Measurements from ENCODE around the gene SOX14.

DNA sequence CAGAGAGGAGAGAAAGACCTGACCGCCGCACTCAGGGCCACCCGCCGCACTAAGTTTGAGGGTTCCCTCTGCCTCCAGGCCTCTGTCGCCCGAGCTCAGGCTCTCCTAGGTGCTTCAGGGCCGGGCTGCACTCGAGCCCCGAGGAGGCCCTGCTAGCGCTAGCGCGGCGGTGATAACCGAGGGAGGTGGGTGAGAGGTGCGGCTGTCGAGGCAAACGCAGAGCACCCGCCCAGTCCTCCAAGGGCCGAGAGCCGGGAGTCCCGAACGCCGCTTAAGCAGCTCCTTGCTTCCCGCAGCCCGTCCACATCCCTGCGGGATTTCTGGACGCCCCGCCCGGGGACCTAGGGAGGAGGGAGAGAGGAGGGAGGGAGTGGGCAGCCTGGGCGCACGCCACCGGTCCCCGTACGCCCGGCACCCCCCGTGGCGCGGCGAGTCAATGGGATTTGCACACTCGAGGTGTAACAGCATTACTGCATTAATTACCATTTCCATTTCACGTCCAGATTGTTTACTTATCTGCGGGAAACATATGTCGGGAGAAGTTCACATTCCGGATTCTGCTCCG lies 6.8 kb downstream of the SOX14 start:
- TF ChIP-seq, protein P1, sequence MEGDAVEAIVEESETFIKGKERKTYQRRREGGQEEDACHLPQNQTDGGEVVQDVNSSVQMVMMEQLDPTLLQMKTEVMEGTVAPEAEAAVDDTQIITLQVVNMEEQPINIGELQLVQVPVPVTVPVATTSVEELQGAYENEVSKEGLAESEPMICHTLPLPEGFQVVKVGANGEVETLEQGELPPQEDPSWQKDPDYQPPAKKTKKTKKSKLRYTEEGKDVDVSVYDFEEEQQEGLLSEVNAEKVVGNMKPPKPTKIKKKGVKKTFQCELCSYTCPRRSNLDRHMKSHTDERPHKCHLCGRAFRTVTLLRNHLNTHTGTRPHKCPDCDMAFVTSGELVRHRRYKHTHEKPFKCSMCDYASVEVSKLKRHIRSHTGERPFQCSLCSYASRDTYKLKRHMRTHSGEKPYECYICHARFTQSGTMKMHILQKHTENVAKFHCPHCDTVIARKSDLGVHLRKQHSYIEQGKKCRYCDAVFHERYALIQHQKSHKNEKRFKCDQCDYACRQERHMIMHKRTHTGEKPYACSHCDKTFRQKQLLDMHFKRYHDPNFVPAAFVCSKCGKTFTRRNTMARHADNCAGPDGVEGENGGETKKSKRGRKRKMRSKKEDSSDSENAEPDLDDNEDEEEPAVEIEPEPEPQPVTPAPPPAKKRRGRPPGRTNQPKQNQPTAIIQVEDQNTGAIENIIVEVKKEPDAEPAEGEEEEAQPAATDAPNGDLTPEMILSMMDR (conservative IDR thresholded peaks at IDR 0.05; ENCODE audit: low read depth, low read length) = no peak
- TF ChIP-seq EZH2phosphoT487 (IDR thresholded peaks at IDR 0.05; ENCODE audit: borderline replicate concordance, low read length) = no peak
- no peak for TF ChIP-seq EZH2 (IDR thresholded peaks at IDR 0.05; ENCODE audit: low read length, unreplicated experiment)

All from PC-3 (cell line).